ENCODE results near the gene TARBP2. TPM values are rescaled to one million over a fixed set of nuclear protein-coding genes. Genes with fewer than 3 reads are reported as not detected.
"Not testable (repeated sequence)": the region's sequence is repeated elsewhere in the genome, so short reads cannot be mapped to it uniquely, and the experiment has no call there.

The TARBP2 gene
- total RNA-seq, 1 donor from 2014 or later, result 12.9 TPM

GRCh38 chr12:53536962-53537361, 35.9 kb downstream of the TARBP2 start:
- no peak for DNase-seq
- no peak overlapping the region for H3K27ac ChIP-seq (replicated peaks)
- H3K36me3 ChIP-seq, result peaks cover 91% of the 10 kb centered on the region
- no peak for TF ChIP-seq CTCF (IDR thresholded peaks at IDR 0.05; ENCODE audit: borderline replicate concordance)
- intact Hi-C loops (cut with micrococcal nuclease), result no loop called here
- no peaks in the 10 kb centered on the region for H3K9me3 ChIP-seq (replicated peaks)
- no peak overlapping the region for H3K4me3 ChIP-seq
- no peaks in the 10 kb centered on the region for H3K27me3 ChIP-seq (ENCODE audit: low read depth)
- H3K4me1 ChIP-seq, result peaks cover 16% of the 10 kb centered on the region

- H3K36me3 ChIP-seq, result peaks cover 89% of the 10 kb centered on the region
- H3K27ac ChIP-seq (replicated peaks), result peak overlapping the region; percentile 54
- peaks cover 17% of the 10 kb centered on the region for H3K4me1 ChIP-seq
- no peaks in the 10 kb centered on the region for H3K27me3 ChIP-seq (ENCODE audit: low read depth)
- no peaks in the 10 kb centered on the region for H3K9me3 ChIP-seq (replicated peaks)
- TF ChIP-seq CTCF (IDR thresholded peaks at IDR 0.05; ENCODE audit: borderline replicate concordance), result no peak
- no peak overlapping the region for H3K4me3 ChIP-seq
- no peak for DNase-seq
- intact Hi-C loops (cut with micrococcal nuclease), result no loop called here
Observed at GRCh38 chr12:53538209-53538689, 37.2 kb downstream of the TARBP2 start.

GRCh38 chr12:53539526-53539925, 38.4 kb downstream of the TARBP2 start:
- Histone ChIP-seq H3K27me3 (ENCODE audit: low read depth) (no peaks in the 10 kb centered on the region), H3K36me3 (peaks cover 76% of the 10 kb centered on the region)

GRCh38 chr12:53543539-53543938, 42.5 kb downstream of the TARBP2 start:
- intact Hi-C loops (cut with micrococcal nuclease), result no loop called here
- Histone ChIP-seq H3K27me3 (ENCODE audit: low read depth) (no peaks in the 10 kb centered on the region), H3K36me3 (peaks cover 56% of the 10 kb centered on the region), H3K4me1 (peaks cover 30% of the 10 kb centered on the region), H3K4me3 (no peak overlapping the region), H3K27ac (replicated peaks) (peak overlapping the region; percentile 70), H3K9me3 (replicated peaks) (no peaks in the 10 kb centered on the region)
- TF ChIP-seq CTCF (IDR thresholded peaks at IDR 0.05; ENCODE audit: borderline replicate concordance), result peak; percentile 90
- peak; percentile 28 for DNase-seq

More at GRCh38 chr12:53539526-53539925, 38.4 kb downstream of the TARBP2 start:
- H3K4me3 ChIP-seq, result no peak overlapping the region
- no peak for DNase-seq
- H3K4me1 ChIP-seq, result peaks cover 30% of the 10 kb centered on the region
- no peak for TF ChIP-seq CTCF (IDR thresholded peaks at IDR 0.05; ENCODE audit: borderline replicate concordance)
- intact Hi-C loops (cut with micrococcal nuclease), result no loop called here
- H3K9me3 ChIP-seq (replicated peaks), result no peaks in the 10 kb centered on the region
- peak overlapping the region; percentile 54 for H3K27ac ChIP-seq (replicated peaks)

GRCh38 chr12:53548354-53548753, 47.3 kb downstream of the TARBP2 start:
- Histone ChIP-seq H3K4me1 (peaks cover 25% of the 10 kb centered on the region), H3K36me3 (peaks cover 48% of the 10 kb centered on the region)
- intact Hi-C loops (cut with micrococcal nuclease); H3K9me3 ChIP-seq (replicated peaks); H3K27ac ChIP-seq (replicated peaks); DNase-seq; H3K4me3 ChIP-seq; H3K27me3 ChIP-seq (ENCODE audit: low read depth): not testable (repeated sequence)

GRCh38 chr12:53550131-53550530, 49.0 kb downstream of the TARBP2 start:
- H3K27ac ChIP-seq (replicated peaks); DNase-seq; H3K4me3 ChIP-seq; intact Hi-C loops (cut with micrococcal nuclease); H3K9me3 ChIP-seq (replicated peaks); H3K4me1 ChIP-seq; H3K27me3 ChIP-seq (ENCODE audit: low read depth): not testable (repeated sequence)
- peaks cover 48% of the 10 kb centered on the region for H3K36me3 ChIP-seq

Measured in left ventricle myocardium inferior (tissue), 1 donor.